ENCODE results near the gene PPP4R2. TPM values are rescaled to one million over a fixed set of nuclear protein-coding genes. Genes with fewer than 3 reads are reported as not detected.
A peak's percentile ranks its signal among the peaks of the same experiment; 100 is the strongest.

PPP4R2 gene
- total and polyA plus RNA-seq, 2 of the 4 experiments (the other 2 are of a cell fraction), result 13.5 to 31.4 TPM

DNA sequence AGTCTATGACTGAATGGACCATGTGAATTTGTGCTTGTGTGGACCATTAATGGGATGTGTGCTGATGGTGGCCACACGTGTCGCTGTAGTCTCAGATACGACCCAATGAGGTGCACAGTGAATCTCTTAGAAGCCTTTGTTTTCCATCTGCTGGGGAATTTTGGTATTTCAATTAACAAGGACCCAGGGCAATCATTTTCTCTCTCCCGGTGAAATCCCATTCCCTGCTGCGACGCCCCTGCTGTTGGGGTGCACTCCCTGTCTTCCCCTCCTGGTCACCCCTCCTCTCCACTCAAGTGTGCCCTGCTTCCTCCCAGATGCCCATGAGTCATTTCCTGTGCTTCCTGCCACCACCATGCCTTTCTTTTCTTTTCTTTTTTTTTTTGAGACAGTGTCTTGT is 97.5 kb downstream of the PPP4R2 start:
- H2AFZ ChIP-seq (replicated peaks; ENCODE audit: low read length, poor library complexity), result peak overlapping the region; percentile 81
- no CpG with 5 or more reads among the region's 6 CpGs for WGBS, 2 experiments (ENCODE audit: extremely low coverage in 2 of 2, insufficient read length in 1 of 2)

More for the DNA sequence above, 97.5 kb downstream of the PPP4R2 start:
- Histone ChIP-seq H3K4me3 (ENCODE audit: insufficient read depth, low read depth, low read length) (no peak overlapping the region), H3K79me1 (ENCODE audit: low read depth in 1 of 2, low read length in 2 of 2) (no peaks in the 10 kb centered on the region), H2AK5ac (ENCODE audit: low read depth, low read length) (no peak overlapping the region), H4K8ac (ENCODE audit: low read depth in 2 of 2, low read length in 2 of 2) (no peak overlapping the region), H4K20me1 (ENCODE audit: insufficient read depth, low read length) (no peaks in the 10 kb centered on the region), H3K9me3 (ENCODE audit: control insufficient read depth, insufficient read depth, low read length) (0 out of 2 replicates have a peak, but pooled peaks cover 2% of the 10 kb centered on the region), H2BK20ac (ENCODE audit: low read depth, low read length) (no peak overlapping the region; the same call in 1 of the 2 replicates), H3K23ac (ENCODE audit: low read depth, low read length) (no peak overlapping the region), H3K18ac (ENCODE audit: low read depth, low read length) (no peak overlapping the region), H3K4ac (ENCODE audit: low read depth, low read length) (no peak overlapping the region), H3K14ac (replicated peaks; ENCODE audit: low read depth, low read length) (no peak overlapping the region), H3K4me2 (ENCODE audit: low read depth, low read length) (no peak overlapping the region), H3K4me1 (ENCODE audit: control insufficient read depth, insufficient read depth, low read length) (no peaks in the 10 kb centered on the region), H3K56ac (ENCODE audit: extremely low read depth, insufficient read depth, low read length) (no peak overlapping the region), H3K9me1 (ENCODE audit: insufficient read depth, low read length) (no peaks in the 10 kb centered on the region), H2AK9ac (replicated peaks; ENCODE audit: low read depth, low read length, poor library complexity) (peak overlapping the region; percentile 85), H4K5ac (ENCODE audit: low read depth, low read length) (no peak overlapping the region), H3K27me3 (ENCODE audit: control insufficient read depth, insufficient read depth, low read length) (peaks cover 4% of the 10 kb centered on the region; the same call in 1 of the 2 replicates), H3K36me3 (ENCODE audit: control insufficient read depth, insufficient read depth, low read length) (no peaks in the 10 kb centered on the region), H2BK5ac (ENCODE audit: low read depth, low read length, poor library complexity, severe bottlenecking) (no peak overlapping the region), H2BK15ac (ENCODE audit: low read depth, low read length) (no peak overlapping the region), H3K27ac (ENCODE audit: insufficient read depth, low read length) (no peak overlapping the region), H3K9ac (ENCODE audit: low read depth, low read length) (no peak overlapping the region), H2BK120ac (ENCODE audit: low read depth, low read length) (no peak overlapping the region), H4K91ac (ENCODE audit: insufficient read depth, low read depth, low read length) (no peak overlapping the region)
- DNase-seq, result no peak
- intact Hi-C loops (cut with micrococcal nuclease) (no loop called here), in situ Hi-C loops (cut with MboI; ENCODE audit: low sequenced_read_pairs) (loop anchor here (25.0 kb wide), 2 partner anchors 657 to 1207 kb away; partner anchors contain the start of gene RYBP), dilution Hi-C loops (cut with HindIII; ENCODE audit: low sequenced_read_pairs, unreplicated experiment) (no loop called here)
- POLR2A ChIA-PET (ENCODE audit: unreplicated experiment), result no interaction called here
- ATAC-seq (ENCODE audit: low read depth), result no peak; the same call in 1 of the 2 replicates
- no TSS peak for BruUV-seq (replicated peaks)
- no peak for TF ChIP-seq BHLHE40 (IDR thresholded peaks at IDR 0.05; ENCODE audit: low read depth, low read length)
- TF ChIP-seq CTCF (conservative IDR thresholded peaks at IDR 0.05; ENCODE audit: low read depth, low read length), result no peak
- no peak for TF ChIP-seq CEBPB (IDR thresholded peaks at IDR 0.05; ENCODE audit: low read depth, low read length)
- no peak for TF ChIP-seq POLR2A (IDR thresholded peaks at IDR 0.05; ENCODE audit: low read depth, low read length)
- TF ChIP-seq MXI1 (IDR thresholded peaks at IDR 0.05; ENCODE audit: borderline replicate concordance, low read depth, low read length), result no peak
- no peak for TF ChIP-seq MAFK (IDR thresholded peaks at IDR 0.05; ENCODE audit: low read depth, low read length)
- TF ChIP-seq RCOR1 (IDR thresholded peaks at IDR 0.05; ENCODE audit: insufficient replicate concordance, low read length), result no peak
- TF ChIP-seq NFE2L2 (IDR thresholded peaks at IDR 0.05; ENCODE audit: low read depth, low read length), result no peak
- TF ChIP-seq USF2 (IDR thresholded peaks at IDR 0.05; ENCODE audit: low read depth, low read length), result no peak
- no peak for TF ChIP-seq RAD21 (IDR thresholded peaks at IDR 0.05; ENCODE audit: low read length)
- no peak for TF ChIP-seq ELK1 (IDR thresholded peaks at IDR 0.05; ENCODE audit: borderline replicate concordance, low read depth, low read length)
- no peak for TF ChIP-seq RFX5 (IDR thresholded peaks at IDR 0.05; ENCODE audit: low read depth, low read length)
- CTCF ChIA-PET, result no interaction called here
